Muscle of leg (tissue), 16 donors: ENCODE measurements around the gene CRYM. TPM values are rescaled to one million over a fixed set of nuclear protein-coding genes. Genes with fewer than 3 reads are reported as not detected.
"Not testable (repeated sequence)": the region's sequence is repeated elsewhere in the genome, so short reads cannot be mapped to it uniquely, and the experiment has no call there.

ENCODE experiments used
- DNase-seq: peaks from one replicate; pipeline ENCODE4 v3.0.0; 2013
- H3K27ac ChIP-seq: one replicate; pipeline ENCODE4 v1.5.1; 2013; ENCODE audit warnings: mild to moderate bottlenecking, low read length, control low read depth
- H3K27me3 ChIP-seq: one replicate; pipeline ENCODE4 v1.6.1; 2013; ENCODE audit warnings: low read length; ENCODE audit not compliant: control insufficient read depth, insufficient read depth
- H3K36me3 ChIP-seq: one replicate; pipeline ENCODE4 v1.6.1; 2013; ENCODE audit warnings: low read length; ENCODE audit not compliant: control insufficient read depth, insufficient read depth
- H3K4me1 ChIP-seq: one replicate; pipeline ENCODE4 v1.6.1; 2013; ENCODE audit warnings: low read length; ENCODE audit not compliant: control insufficient read depth, insufficient read depth
- H3K4me3 ChIP-seq: one replicate; pipeline ENCODE4 v1.5.1; 2013; ENCODE audit warnings: low read length, control low read depth
- H3K9me3 ChIP-seq: replicated peaks from 2 replicates; pipeline ENCODE4 v1.6.1; 2013; ENCODE audit warnings: low read depth, low read length; ENCODE audit not compliant: control insufficient read depth
- WGBS: methylation state at CpG from one replicate; pipeline ENCODE4 v1.1.5; 2013; ENCODE audit warnings: missing lambda C conversion rate; ENCODE audit not compliant: insufficient coverage; 5-methylcytosine and 5-hydroxymethylcytosine counted together
- long read RNA-seq, 11 donors: transcript quantifications; one replicate each; lab custom pipeline, GENCODE V29; 2026
- polyA plus RNA-seq, 8 donors: library from polyadenylated mRNA; unstranded; fragments of 120-200 nt; gene quantifications; one replicate each; pipeline versions ENCODE4 v1.2.1 to v1.2.3, GENCODE V29; 2013; ENCODE audit warnings: inconsistent platforms in 1 of 8, low replicate concordance in 1 of 8; ENCODE audit not compliant: insufficient read length in 8 of 8, insufficient read depth in 1 of 8
- total RNA-seq: library from RNA; stranded (reverse); fragments of 120-200 nt; gene quantifications from one replicate; pipeline ENCODE4 v1.2.4, GENCODE V29; 2013

The CRYM gene
- total RNA-seq (0.13 TPM), polyA plus RNA-seq (under 1 TPM in 6 of 8 donors, not detected in 2; 0.13 to 0.48 (median 0.35) TPM)
- long read RNA-seq, donor 1: 0 reads
- long read RNA-seq, donor 2: 0 reads
- long read RNA-seq, donor 3: 0 reads
- long read RNA-seq, donor 4: 0 reads
- long read RNA-seq, donor 5: 0 reads
- long read RNA-seq, donor 6: 0 reads
- long read RNA-seq, donor 7: 0 reads
- long read RNA-seq, donor 8, partial matches to known transcripts: 5 of 5 reads
- long read RNA-seq, donor 8, other reads (novel, unspliced or antisense): 0 of 5 reads
- long read RNA-seq, donor 9: 0 reads
- long read RNA-seq, donor 10: 0 reads
- long read RNA-seq, donor 11: 0 reads

- Histone ChIP-seq H3K4me1 (peaks cover 7% of the 10 kb centered on the region), H3K9me3 (no peaks in the 10 kb centered on the region), H3K4me3 (no peak within 1 kb of the TSS), H3K27me3 (peaks cover 46% of the 10 kb centered on the region), H3K36me3 (no peaks in the 10 kb centered on the region), H3K27ac (no peak within 1 kb of the TSS)
- DNase-seq: peak; percentile 22
- under 1% methylated on average over 29 of the region's 46 CpGs for WGBS
Observed at GRCh38 chr16:21277927-21278706, at the start of gene CRYM. Gene CRYM (minus strand): TSS chr16:21278290. CDS start chr16:21278251, 39 bp downstream.

GRCh38 chr16:21327046-21327445 is 49.0 kb upstream of the CRYM start:
- no peaks in the 10 kb centered on the region for H3K4me1 ChIP-seq
- no peak overlapping the region for H3K4me3 ChIP-seq
- no peaks in the 10 kb centered on the region for H3K27me3 ChIP-seq
- DNase-seq: no peak
- WGBS: 60% methylated on average over 1 of the region's 3 CpGs
- no peaks in the 10 kb centered on the region for H3K9me3 ChIP-seq
- no peaks in the 10 kb centered on the region for H3K36me3 ChIP-seq
- H3K27ac ChIP-seq: no peak overlapping the region

GRCh38 chr16:21326459-21326858 is 48.4 kb upstream of the CRYM start:
- Histone ChIP-seq H3K9me3 (no peaks in the 10 kb centered on the region), H3K36me3 (no peaks in the 10 kb centered on the region), H3K4me3 (no peak overlapping the region), H3K27me3 (no peaks in the 10 kb centered on the region), H3K4me1 (no peaks in the 10 kb centered on the region), H3K27ac (no peak overlapping the region)
- DNase-seq: no peak
- no CpG with 5 or more reads among the region's 2 CpGs for WGBS

- H3K27ac ChIP-seq: no peak overlapping the region
- no peaks in the 10 kb centered on the region for H3K27me3 ChIP-seq
- no peak for DNase-seq
- 100% methylated on average over 1 of the region's 4 CpGs for WGBS
- no peak overlapping the region for H3K4me3 ChIP-seq
- H3K36me3 ChIP-seq: no peaks in the 10 kb centered on the region
- no peaks in the 10 kb centered on the region for H3K4me1 ChIP-seq
- no peaks in the 10 kb centered on the region for H3K9me3 ChIP-seq
Observed at GRCh38 chr16:21324267-21324666, 46.2 kb upstream of the CRYM start.

GRCh38 chr16:21322251-21322650 is 44.2 kb upstream of the CRYM start:
- not testable (repeated sequence) for H3K27ac ChIP-seq, H3K4me1 ChIP-seq, DNase-seq, H3K27me3 ChIP-seq, H3K36me3 ChIP-seq, H3K9me3 ChIP-seq, H3K4me3 ChIP-seq
- WGBS: no CpG with 5 or more reads among the region's 2 CpGs

GRCh38 chr16:21321736-21322135 is 43.6 kb upstream of the CRYM start:
- no peaks in the 10 kb centered on the region for H3K27me3 ChIP-seq
- no peak overlapping the region for H3K27ac ChIP-seq
- no peak overlapping the region for H3K4me3 ChIP-seq
- H3K36me3 ChIP-seq: no peaks in the 10 kb centered on the region
- DNase-seq: no peak
- no CpG with 5 or more reads among the region's 6 CpGs for WGBS
- no peaks in the 10 kb centered on the region for H3K4me1 ChIP-seq
- H3K9me3 ChIP-seq: no peaks in the 10 kb centered on the region

GRCh38 chr16:21314339-21314738 is 36.2 kb upstream of the CRYM start:
- Histone ChIP-seq H3K9me3 (no peaks in the 10 kb centered on the region), H3K36me3 (no peaks in the 10 kb centered on the region), H3K4me3 (no peak overlapping the region), H3K4me1 (no peaks in the 10 kb centered on the region), H3K27me3 (no peaks in the 10 kb centered on the region), H3K27ac (no peak overlapping the region)
- WGBS: no CpG with 5 or more reads among the region's 1 CpG
- no peak for DNase-seq

- not testable (repeated sequence) for H3K36me3 ChIP-seq, DNase-seq, H3K27ac ChIP-seq, H3K4me3 ChIP-seq, H3K9me3 ChIP-seq, H3K27me3 ChIP-seq, H3K4me1 ChIP-seq
- 94% methylated on average over 16 of the region's 25 CpGs for WGBS
Observed at GRCh38 chr16:21312863-21313372, 34.8 kb upstream of the CRYM start.

- 71% methylated on average over 12 of the region's 18 CpGs for WGBS
- not testable (repeated sequence) for H3K4me3 ChIP-seq, H3K4me1 ChIP-seq, H3K9me3 ChIP-seq, DNase-seq, H3K36me3 ChIP-seq, H3K27me3 ChIP-seq, H3K27ac ChIP-seq
Observed at GRCh38 chr16:21312046-21312445, 34.0 kb upstream of the CRYM start.

GRCh38 chr16:21306712-21307111 is 28.6 kb upstream of the CRYM start:
- WGBS: no CpG with 5 or more reads among the region's 5 CpGs
- H3K27ac ChIP-seq, H3K4me1 ChIP-seq, H3K4me3 ChIP-seq, H3K9me3 ChIP-seq, H3K36me3 ChIP-seq, DNase-seq: not testable (repeated sequence)
- H3K27me3 ChIP-seq: peaks cover 10% of the 10 kb centered on the region
